Bronchus fibroblast of lung (primary cell): ENCODE measurements around the gene PCP2. TPM values are rescaled to one million over a fixed set of nuclear protein-coding genes. Genes with fewer than 3 reads are reported as not detected.

Source experiments
- total RNA-seq: library from RNA; depleted of rRNA; stranded (reverse); fragments of >200 nt; gene quantifications from 2 replicates; pipeline ENCODE4 v1.2.3, GENCODE V29; 2015

PCP2 gene
- not detected in 2 replicates for total RNA-seq

GRCh38 chr19:7633698-7634097, at the start of gene PCP2:
Gene PCP2 (minus strand): TSS chr19:7633719. CDS start chr19:7633457, 262 bp downstream.

GRCh38 chr19:7680606-7681339, 47.3 kb upstream of the PCP2 start, which contains the start of gene TRAPPC5:
Gene TRAPPC5 (plus strand): TSS chr19:7680833. CDS start chr19:7682254, 1,421 bp downstream.

GRCh38 chr19:7676854-7677253, 43.3 kb upstream of the PCP2 start, which contains the start of gene MCEMP1:
Gene MCEMP1 (plus strand): TSS chr19:7677090. CDS start chr19:7677121, 31 bp downstream.

GRCh38 chr19:7668842-7669241, 35.3 kb upstream of the PCP2 start, which contains the start of gene RETN:
Gene RETN (plus strand): TSS chr19:7669049. CDS start chr19:7669327, 278 bp downstream.

GRCh38 chr19:7636691-7637373, 3.3 kb upstream of the PCP2 start, which contains the start of gene STXBP2:
Gene STXBP2 (plus strand): TSS chr19:7637110. CDS start chr19:7637150, 40 bp downstream.

GRCh38 chr19:7629347-7630054, 4.0 kb downstream of the PCP2 start, which contains the start of the genes PET100 and XAB2:
Gene PET100 (plus strand): TSS chr19:7629793. CDS start chr19:7629834, 41 bp downstream.
Gene XAB2 (minus strand): TSS chr19:7629545. CDS start chr19:7629527, 18 bp downstream.

GRCh38 chr19:7595466-7596133, 37.9 kb downstream of the PCP2 start, which contains the start of gene CAMSAP3:
Gene CAMSAP3 (plus strand): TSS chr19:7595863. CDS start chr19:7596003, 140 bp downstream.

Other genes with a start within 250 kb of the PCP2 start
- gene PEX11G, start 144.7 kb downstream of the PCP2 start, total RNA-seq: 3.4 and 4.4 TPM in 2 replicates
- gene ZNF358, start 117.6 kb downstream of the PCP2 start, total RNA-seq: 32.4 and 36.0 TPM in 2 replicates
- 5.2 and 8.0 TPM in 2 replicates for gene MCOLN1, start 111.1 kb downstream of the PCP2 start, total RNA-seq
- 86.8 and 95.0 TPM in 2 replicates for gene PNPLA6, start 98.0 kb downstream of the PCP2 start, total RNA-seq
- 0.17 TPM in 1 of 2 replicates, not detected in the other for gene CAMSAP3, start 37.9 kb downstream of the PCP2 start, total RNA-seq
- 31.1 and 39.8 TPM in 2 replicates for gene XAB2, start 4.2 kb downstream of the PCP2 start, total RNA-seq
- 13.6 and 15.9 TPM in 2 replicates for gene PET100, start 3.9 kb downstream of the PCP2 start, total RNA-seq
- gene STXBP2, start 3.4 kb upstream of the PCP2 start, total RNA-seq: 10.1 and 16.5 TPM in 2 replicates
- not detected in 2 replicates for gene RETN, start 35.3 kb upstream of the PCP2 start, total RNA-seq
- not detected in 2 replicates for gene MCEMP1, start 43.4 kb upstream of the PCP2 start, total RNA-seq
- gene TRAPPC5, start 47.1 kb upstream of the PCP2 start, total RNA-seq: 75.8 and 93.9 TPM in 2 replicates
- gene FCER2, start 68.4 kb upstream of the PCP2 start, total RNA-seq: not detected in 2 replicates
- not detected in 2 replicates for gene CLEC4G, start 98.4 kb upstream of the PCP2 start, total RNA-seq
- gene CD209, start 113.8 kb upstream of the PCP2 start, total RNA-seq: not detected in 2 replicates
- not detected in 2 replicates for gene CLEC4M, start 129.5 kb upstream of the PCP2 start, total RNA-seq
- 11.4 and 11.8 TPM in 2 replicates for gene EVI5L, start 196.5 kb upstream of the PCP2 start, total RNA-seq
- gene PRR36, start 240.7 kb upstream of the PCP2 start, total RNA-seq: not detected in 2 replicates